Mucosa of descending colon (tissue), 3 donors: ENCODE data around the gene C1orf174. TPM values are rescaled to one million over a fixed set of nuclear protein-coding genes. Genes with fewer than 3 reads are reported as not detected.

Source experiments
- ATAC-seq: fragments of 200-7000 bp; cut with Tn5 transposase; one replicate; pipeline ENCODE4 v1.9.1; 2020; ENCODE audit warnings: mild to moderate bottlenecking, moderate library complexity
- DNase-seq, 3 donors: peaks; one replicate each; pipeline ENCODE4 v3.0.0-alpha.2; 2020
- H3K36me3 ChIP-seq: fragments of 200-600 bp; one replicate; pipeline ENCODE4 v1.8.0; 2021; ENCODE audit warnings: low read depth, mild to moderate bottlenecking
- H3K4me1 ChIP-seq: fragments of 200-600 bp; one replicate; pipeline ENCODE4 v1.8.0; 2021; ENCODE audit warnings: low read depth, mild to moderate bottlenecking
- H3K4me3 ChIP-seq: fragments of 200-600 bp; one replicate; pipeline ENCODE4 v1.8.0; 2021; ENCODE audit warnings: mild to moderate bottlenecking
- H3K9me3 ChIP-seq: fragments of 200-600 bp; one replicate; pipeline ENCODE4 v1.8.0; 2021; ENCODE audit warnings: mild to moderate bottlenecking
- intact Hi-C, 2 donors: fragments of 100-400 bp; cut with DNase I in 1 of 2; cut with micrococcal nuclease in 1 of 2; formaldehyde crosslinking; loops; one replicate each; pipeline versions ENCODE4 v1.11.0 to v1.11.1; 2022; cut with DNase I, micrococcal nuclease
- total RNA-seq, 3 donors: library from RNA; stranded (reverse); fragmentation: NEBNext Ultra II Directional in 2 of 3; extraction: Animal tissue kit (Norgen Biotek cat#: 25700) in 2 of 3; gene quantifications; one replicate each; pipeline versions ENCODE4 v1.2.1 to v1.2.4, GENCODE V29; 2021 to 2023
- TF ChIP-seq, protein P1 (sequence below): fragments of 200-600 bp; IDR thresholded peaks from one replicate; pipeline ENCODE4 v1.8.0; 2022; ENCODE audit warnings: antibody characterized with exemption, mild to moderate bottlenecking
- donor health status: DM: no; HTN: no; CAD: no; lungs with moderate emphysema.
- donor health status: DM: no; HTN: no; CAD: no.
- donor health status: DM: no; HTN: yes; CAD: no.

The C1orf174 gene
- total RNA-seq, 3 donors from 2014 or later: 19.3 to 23.7 (median 21.8) TPM

DNA sequence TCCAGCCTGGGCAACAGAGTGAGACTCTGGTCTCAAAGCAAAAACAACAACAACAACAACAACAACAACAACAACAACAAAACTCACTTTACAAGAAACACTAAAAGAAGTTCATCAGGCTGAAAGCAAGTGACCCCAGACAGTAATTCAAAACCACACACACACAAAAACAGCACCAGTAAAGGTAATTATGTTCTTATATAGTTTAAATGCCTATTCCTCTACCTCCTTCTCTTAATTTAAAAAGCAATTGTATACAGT lies 1.7 kb downstream of the C1orf174 start:
- DNase-seq (no peak), ATAC-seq (no peak)
- intact Hi-C loops: no loop called here
- no peaks in the 10 kb centered on the region for H3K36me3 ChIP-seq
- H3K4me1 ChIP-seq: peaks cover 17% of the 10 kb centered on the region
- H3K4me3 ChIP-seq: no peak overlapping the region
- TF ChIP-seq, protein P1, sequence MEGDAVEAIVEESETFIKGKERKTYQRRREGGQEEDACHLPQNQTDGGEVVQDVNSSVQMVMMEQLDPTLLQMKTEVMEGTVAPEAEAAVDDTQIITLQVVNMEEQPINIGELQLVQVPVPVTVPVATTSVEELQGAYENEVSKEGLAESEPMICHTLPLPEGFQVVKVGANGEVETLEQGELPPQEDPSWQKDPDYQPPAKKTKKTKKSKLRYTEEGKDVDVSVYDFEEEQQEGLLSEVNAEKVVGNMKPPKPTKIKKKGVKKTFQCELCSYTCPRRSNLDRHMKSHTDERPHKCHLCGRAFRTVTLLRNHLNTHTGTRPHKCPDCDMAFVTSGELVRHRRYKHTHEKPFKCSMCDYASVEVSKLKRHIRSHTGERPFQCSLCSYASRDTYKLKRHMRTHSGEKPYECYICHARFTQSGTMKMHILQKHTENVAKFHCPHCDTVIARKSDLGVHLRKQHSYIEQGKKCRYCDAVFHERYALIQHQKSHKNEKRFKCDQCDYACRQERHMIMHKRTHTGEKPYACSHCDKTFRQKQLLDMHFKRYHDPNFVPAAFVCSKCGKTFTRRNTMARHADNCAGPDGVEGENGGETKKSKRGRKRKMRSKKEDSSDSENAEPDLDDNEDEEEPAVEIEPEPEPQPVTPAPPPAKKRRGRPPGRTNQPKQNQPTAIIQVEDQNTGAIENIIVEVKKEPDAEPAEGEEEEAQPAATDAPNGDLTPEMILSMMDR: no peak
- no peaks in the 10 kb centered on the region for H3K9me3 ChIP-seq

GRCh38 chr1:3896396-3897000 lies 3.6 kb downstream of the C1orf174 start:
- H3K9me3 ChIP-seq: no peaks in the 10 kb centered on the region
- TF ChIP-seq, protein P1: no peak
- ATAC-seq (no peak), DNase-seq (peak in 1 of 3 donors; percentile 14)
- peaks cover 9% of the 10 kb centered on the region for H3K4me1 ChIP-seq
- intact Hi-C loops: no loop called here
- H3K36me3 ChIP-seq: no peaks in the 10 kb centered on the region
- no peak overlapping the region for H3K4me3 ChIP-seq

DNA sequence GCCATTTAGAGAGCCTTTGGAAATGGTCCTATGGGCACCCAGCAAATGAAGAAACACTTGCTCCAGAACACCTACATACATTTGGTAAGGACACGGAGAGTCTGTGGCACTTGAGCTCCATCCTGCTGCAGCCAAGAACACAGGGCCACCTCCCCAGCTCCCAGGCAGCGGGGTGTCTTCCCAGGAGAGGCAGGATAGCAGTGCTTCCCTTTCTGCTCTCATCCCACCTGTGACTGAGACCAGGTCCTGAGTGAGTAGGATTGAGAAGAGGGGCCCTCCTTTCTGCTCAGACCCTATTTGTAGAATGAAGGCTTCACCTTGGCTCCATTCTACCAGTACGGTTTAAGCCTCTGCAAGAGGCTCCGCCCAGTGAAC lies 4.1 kb downstream of the C1orf174 start:
- intact Hi-C loops: no loop called here
- Histone ChIP-seq H3K4me3 (no peak overlapping the region), H3K4me1 (peaks cover 9% of the 10 kb centered on the region), H3K36me3 (no peaks in the 10 kb centered on the region), H3K9me3 (no peaks in the 10 kb centered on the region)
- TF ChIP-seq, protein P1: no peak
- DNase-seq (peak in 1 of 3 donors; percentile 6), ATAC-seq (no peak)

- TF ChIP-seq, protein P1: no peak
- Histone ChIP-seq H3K4me1 (peaks cover 9% of the 10 kb centered on the region), H3K9me3 (no peaks in the 10 kb centered on the region), H3K4me3 (no peak overlapping the region), H3K36me3 (no peaks in the 10 kb centered on the region)
- DNase-seq (peak in 1 of 3 donors; percentile 15), ATAC-seq (no peak)
- intact Hi-C loops: no loop called here
Measured at GRCh38 chr1:3895279-3895950, 4.7 kb downstream of the C1orf174 start.

DNA sequence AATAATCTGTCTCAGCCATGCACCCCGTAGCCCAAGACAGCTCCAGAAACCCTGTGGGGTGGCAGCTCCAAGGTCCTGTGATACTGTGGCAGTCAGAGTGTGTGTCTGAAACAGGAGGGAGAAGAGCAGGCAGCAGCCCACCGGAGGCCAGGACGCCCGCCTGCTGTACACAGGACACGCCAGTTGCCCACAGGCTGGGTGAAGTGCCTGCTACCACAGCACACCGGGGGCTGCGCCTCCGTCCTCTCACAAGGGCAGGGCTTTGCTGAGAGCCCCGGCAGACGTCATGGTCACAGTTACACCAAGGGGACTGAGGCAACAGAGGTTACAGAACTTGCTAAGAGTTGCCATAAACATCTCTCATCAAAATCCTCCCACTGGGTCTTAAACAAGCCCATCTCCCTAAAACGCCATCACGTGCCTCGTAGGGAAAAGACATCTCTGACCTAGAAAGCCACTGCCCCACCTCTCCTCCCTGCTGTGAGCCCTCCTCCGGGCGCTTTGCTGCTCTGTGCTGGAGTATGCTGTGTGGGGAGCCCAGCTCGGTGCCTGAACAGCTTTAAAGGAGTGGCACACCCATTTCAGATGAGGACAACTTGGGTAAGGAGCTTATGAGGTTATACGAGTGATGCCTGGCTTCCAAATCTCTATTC lies 5.3 kb downstream of the C1orf174 start:
- Histone ChIP-seq H3K4me1 (peaks cover 9% of the 10 kb centered on the region), H3K9me3 (no peaks in the 10 kb centered on the region), H3K4me3 (no peak overlapping the region), H3K36me3 (peaks cover 4% of the 10 kb centered on the region)
- DNase-seq (peak in 1 of 3 donors; percentile 18), ATAC-seq (no peak)
- intact Hi-C loops: no loop called here
- TF ChIP-seq, protein P1: no peak
